ENCODE results near the gene DOCK3. TPM values are rescaled to one million over a fixed set of nuclear protein-coding genes. Genes with fewer than 3 reads are reported as not detected.

Gene DOCK3
- total and polyA plus RNA-seq, 4 donors: 0.01 to 0.08 (median 0.06) TPM; not detected in 1

DNA sequence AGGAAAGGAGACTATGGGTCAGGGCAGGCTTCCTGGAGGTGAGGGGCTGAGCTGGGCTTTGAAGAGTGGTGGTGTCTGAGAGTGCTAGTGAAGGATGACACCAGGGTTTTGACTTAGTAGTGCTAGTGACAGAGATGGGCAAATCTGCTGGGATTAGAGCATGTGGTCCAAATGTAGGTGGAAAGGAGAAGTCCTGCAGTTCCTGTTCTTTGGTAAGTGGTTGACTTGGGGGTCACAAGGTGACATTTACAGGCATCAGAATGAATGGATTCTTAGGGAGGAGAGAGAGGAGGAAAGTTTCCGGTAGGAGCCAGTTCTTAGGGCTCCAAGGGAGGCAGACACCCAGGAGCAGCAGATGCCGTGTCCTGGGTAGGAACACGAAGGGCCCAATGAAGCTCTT, 796 bp upstream of the DOCK3 start:
- DNase-seq (ENCODE audit: low spot score): no peak
- no peak overlapping the region for H3K4me3 ChIP-seq (ENCODE audit: low read depth in 1 of 3, low read length in 3 of 3)
- no peak overlapping the region for H3K9ac ChIP-seq (ENCODE audit: low read depth in 1 of 2, low read length in 2 of 2)
- TF ChIP-seq, protein P1, sequence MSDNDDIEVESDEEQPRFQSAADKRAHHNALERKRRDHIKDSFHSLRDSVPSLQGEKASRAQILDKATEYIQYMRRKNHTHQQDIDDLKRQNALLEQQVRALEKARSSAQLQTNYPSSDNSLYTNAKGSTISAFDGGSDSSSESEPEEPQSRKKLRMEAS (IDR thresholded peaks at IDR 0.05): no peak
- no peak for TF ChIP-seq EGR1 (IDR thresholded peaks at IDR 0.05; ENCODE audit: low read depth in 2 of 2)
- no peak for TF ChIP-seq GABPA (IDR thresholded peaks at IDR 0.05 in 1 of 2, conservative IDR thresholded peaks at IDR 0.05 in 1 of 2)
- no peak for TF ChIP-seq RXRA (IDR thresholded peaks at IDR 0.05)
- no peak for TF ChIP-seq HNF4G (IDR thresholded peaks at IDR 0.05)
- TF ChIP-seq, protein P2, sequence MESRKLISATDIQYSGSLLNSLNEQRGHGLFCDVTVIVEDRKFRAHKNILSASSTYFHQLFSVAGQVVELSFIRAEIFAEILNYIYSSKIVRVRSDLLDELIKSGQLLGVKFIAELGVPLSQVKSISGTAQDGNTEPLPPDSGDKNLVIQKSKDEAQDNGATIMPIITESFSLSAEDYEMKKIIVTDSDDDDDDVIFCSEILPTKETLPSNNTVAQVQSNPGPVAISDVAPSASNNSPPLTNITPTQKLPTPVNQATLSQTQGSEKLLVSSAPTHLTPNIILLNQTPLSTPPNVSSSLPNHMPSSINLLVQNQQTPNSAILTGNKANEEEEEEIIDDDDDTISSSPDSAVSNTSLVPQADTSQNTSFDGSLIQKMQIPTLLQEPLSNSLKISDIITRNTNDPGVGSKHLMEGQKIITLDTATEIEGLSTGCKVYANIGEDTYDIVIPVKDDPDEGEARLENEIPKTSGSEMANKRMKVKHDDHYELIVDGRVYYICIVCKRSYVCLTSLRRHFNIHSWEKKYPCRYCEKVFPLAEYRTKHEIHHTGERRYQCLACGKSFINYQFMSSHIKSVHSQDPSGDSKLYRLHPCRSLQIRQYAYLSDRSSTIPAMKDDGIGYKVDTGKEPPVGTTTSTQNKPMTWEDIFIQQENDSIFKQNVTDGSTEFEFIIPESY (IDR thresholded peaks at IDR 0.05): no peak
- TF ChIP-seq, protein P3, sequence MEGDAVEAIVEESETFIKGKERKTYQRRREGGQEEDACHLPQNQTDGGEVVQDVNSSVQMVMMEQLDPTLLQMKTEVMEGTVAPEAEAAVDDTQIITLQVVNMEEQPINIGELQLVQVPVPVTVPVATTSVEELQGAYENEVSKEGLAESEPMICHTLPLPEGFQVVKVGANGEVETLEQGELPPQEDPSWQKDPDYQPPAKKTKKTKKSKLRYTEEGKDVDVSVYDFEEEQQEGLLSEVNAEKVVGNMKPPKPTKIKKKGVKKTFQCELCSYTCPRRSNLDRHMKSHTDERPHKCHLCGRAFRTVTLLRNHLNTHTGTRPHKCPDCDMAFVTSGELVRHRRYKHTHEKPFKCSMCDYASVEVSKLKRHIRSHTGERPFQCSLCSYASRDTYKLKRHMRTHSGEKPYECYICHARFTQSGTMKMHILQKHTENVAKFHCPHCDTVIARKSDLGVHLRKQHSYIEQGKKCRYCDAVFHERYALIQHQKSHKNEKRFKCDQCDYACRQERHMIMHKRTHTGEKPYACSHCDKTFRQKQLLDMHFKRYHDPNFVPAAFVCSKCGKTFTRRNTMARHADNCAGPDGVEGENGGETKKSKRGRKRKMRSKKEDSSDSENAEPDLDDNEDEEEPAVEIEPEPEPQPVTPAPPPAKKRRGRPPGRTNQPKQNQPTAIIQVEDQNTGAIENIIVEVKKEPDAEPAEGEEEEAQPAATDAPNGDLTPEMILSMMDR (IDR thresholded peaks at IDR 0.05; ENCODE audit: low read depth, low read length, missing input control): no peak
- TF ChIP-seq JUND (IDR thresholded peaks at IDR 0.05): no peak
- TF ChIP-seq TAF1 (conservative IDR thresholded peaks at IDR 0.05): no peak
- TF ChIP-seq YY1 (IDR thresholded peaks at IDR 0.05): no peak
- TF ChIP-seq NR2F2 (IDR thresholded peaks at IDR 0.05): no peak
- TF ChIP-seq FOXA1 (IDR thresholded peaks at IDR 0.05): no peak
- TF ChIP-seq HNF4A (conservative IDR thresholded peaks at IDR 0.05): no peak
- TF ChIP-seq SP1 (IDR thresholded peaks at IDR 0.05): no peak
- TF ChIP-seq FOXA2 (IDR thresholded peaks at IDR 0.05): no peak
- TF ChIP-seq, protein P4, sequence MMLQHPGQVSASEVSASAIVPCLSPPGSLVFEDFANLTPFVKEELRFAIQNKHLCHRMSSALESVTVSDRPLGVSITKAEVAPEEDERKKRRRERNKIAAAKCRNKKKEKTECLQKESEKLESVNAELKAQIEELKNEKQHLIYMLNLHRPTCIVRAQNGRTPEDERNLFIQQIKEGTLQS (IDR thresholded peaks at IDR 0.05): no peak
- TF ChIP-seq, protein P5, sequence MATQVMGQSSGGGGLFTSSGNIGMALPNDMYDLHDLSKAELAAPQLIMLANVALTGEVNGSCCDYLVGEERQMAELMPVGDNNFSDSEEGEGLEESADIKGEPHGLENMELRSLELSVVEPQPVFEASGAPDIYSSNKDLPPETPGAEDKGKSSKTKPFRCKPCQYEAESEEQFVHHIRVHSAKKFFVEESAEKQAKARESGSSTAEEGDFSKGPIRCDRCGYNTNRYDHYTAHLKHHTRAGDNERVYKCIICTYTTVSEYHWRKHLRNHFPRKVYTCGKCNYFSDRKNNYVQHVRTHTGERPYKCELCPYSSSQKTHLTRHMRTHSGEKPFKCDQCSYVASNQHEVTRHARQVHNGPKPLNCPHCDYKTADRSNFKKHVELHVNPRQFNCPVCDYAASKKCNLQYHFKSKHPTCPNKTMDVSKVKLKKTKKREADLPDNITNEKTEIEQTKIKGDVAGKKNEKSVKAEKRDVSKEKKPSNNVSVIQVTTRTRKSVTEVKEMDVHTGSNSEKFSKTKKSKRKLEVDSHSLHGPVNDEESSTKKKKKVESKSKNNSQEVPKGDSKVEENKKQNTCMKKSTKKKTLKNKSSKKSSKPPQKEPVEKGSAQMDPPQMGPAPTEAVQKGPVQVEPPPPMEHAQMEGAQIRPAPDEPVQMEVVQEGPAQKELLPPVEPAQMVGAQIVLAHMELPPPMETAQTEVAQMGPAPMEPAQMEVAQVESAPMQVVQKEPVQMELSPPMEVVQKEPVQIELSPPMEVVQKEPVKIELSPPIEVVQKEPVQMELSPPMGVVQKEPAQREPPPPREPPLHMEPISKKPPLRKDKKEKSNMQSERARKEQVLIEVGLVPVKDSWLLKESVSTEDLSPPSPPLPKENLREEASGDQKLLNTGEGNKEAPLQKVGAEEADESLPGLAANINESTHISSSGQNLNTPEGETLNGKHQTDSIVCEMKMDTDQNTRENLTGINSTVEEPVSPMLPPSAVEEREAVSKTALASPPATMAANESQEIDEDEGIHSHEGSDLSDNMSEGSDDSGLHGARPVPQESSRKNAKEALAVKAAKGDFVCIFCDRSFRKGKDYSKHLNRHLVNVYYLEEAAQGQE (IDR thresholded peaks at IDR 0.05): no peak
- TF ChIP-seq RAD21 (IDR thresholded peaks at IDR 0.05): no peak
- H3K4me1 ChIP-seq (ENCODE audit: control insufficient read depth in 4 of 4, insufficient read depth in 4 of 4, low read length in 3 of 4): peaks cover 4 to 12% (median 10%) of the 10 kb centered on the region in 4 donors
- 40% methylated on average over 3 of the region's 3 CpGs for WGBS
- no peaks in the 10 kb centered on the region for H3K9me3 ChIP-seq (ENCODE audit: control insufficient read depth in 4 of 4, low read length in 3 of 4)
- no peaks in the 10 kb centered on the region for H3K36me3 ChIP-seq (ENCODE audit: control insufficient read depth in 4 of 4, insufficient read depth in 3 of 4, low read depth in 1 of 4, low read length in 3 of 4)
- H3K27ac ChIP-seq (ENCODE audit: low read depth in 1 of 2, low read length in 2 of 2): no peak overlapping the region
- peaks cover 0 to 25% (median 12%) of the 10 kb centered on the region in 4 donors for H3K27me3 ChIP-seq (ENCODE audit: control insufficient read depth in 4 of 4, insufficient read depth in 4 of 4, low read length in 3 of 4)

Data from liver (tissue), 9 donors.